NB4 (cell line): Measurements from ENCODE around the gene SCYGR1.

Source experiments
- CTCF ChIP-seq: IDR thresholded peaks from one replicate; pipeline ENCODE4 v1.5.1; 2012; ENCODE audit warnings: low read depth, low read length
- MYC ChIP-seq: IDR thresholded peaks from 2 replicates; pipeline ENCODE4 v1.6.1; 2011; ENCODE audit warnings: low read depth, low read length
- POLR2A ChIP-seq: IDR thresholded peaks from 2 replicates; pipeline ENCODE4 v1.6.1; 2011; ENCODE audit warnings: mild to moderate bottlenecking; ENCODE audit not compliant: insufficient read length; ENCODE audit errors: extremely low read depth

GRCh38 chr2:227349989-227350612 is 37.6 kb downstream of the SCYGR1 start:
- TF ChIP-seq CTCF (no peak), MYC (no peak), POLR2A (no peak)
